ENCODE data around the gene ICA1L. TPM values are rescaled to one million over a fixed set of nuclear protein-coding genes. Genes with fewer than 3 reads are reported as not detected.

ICA1L gene
- total RNA-seq, 4 donors from 2014 or later: 0.72 to 3.0 (median 1.4) TPM

DNA sequence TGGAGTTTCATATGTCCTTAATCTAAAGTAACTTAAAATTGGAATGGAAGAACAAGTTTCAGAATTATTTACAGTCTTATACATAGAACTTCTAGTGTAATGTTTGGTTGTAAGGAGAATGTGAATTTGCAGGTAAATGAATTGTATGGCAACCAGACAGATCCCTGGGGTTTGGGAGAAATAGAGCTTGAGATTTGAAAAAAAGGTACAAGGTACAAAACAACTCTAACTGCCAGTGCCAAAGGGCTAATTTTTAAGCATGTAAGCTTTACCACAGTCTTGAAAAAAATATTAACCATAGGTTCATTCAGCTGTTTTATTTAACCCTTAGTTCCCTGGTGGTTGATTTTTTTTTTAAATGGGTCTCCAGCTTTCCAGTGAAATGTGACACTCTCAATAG, 103.3 kb downstream of the ICA1L start:
- intact Hi-C loops (cut with DNase I; ENCODE audit: low total_unique reads): no loop called here
- no peak for DNase-seq (ENCODE audit: low spot score in 2 of 2)
- H3K4me3 ChIP-seq (ENCODE audit: low read depth, poor library complexity, severe bottlenecking): no peak overlapping the region
- TF ChIP-seq, protein P1, sequence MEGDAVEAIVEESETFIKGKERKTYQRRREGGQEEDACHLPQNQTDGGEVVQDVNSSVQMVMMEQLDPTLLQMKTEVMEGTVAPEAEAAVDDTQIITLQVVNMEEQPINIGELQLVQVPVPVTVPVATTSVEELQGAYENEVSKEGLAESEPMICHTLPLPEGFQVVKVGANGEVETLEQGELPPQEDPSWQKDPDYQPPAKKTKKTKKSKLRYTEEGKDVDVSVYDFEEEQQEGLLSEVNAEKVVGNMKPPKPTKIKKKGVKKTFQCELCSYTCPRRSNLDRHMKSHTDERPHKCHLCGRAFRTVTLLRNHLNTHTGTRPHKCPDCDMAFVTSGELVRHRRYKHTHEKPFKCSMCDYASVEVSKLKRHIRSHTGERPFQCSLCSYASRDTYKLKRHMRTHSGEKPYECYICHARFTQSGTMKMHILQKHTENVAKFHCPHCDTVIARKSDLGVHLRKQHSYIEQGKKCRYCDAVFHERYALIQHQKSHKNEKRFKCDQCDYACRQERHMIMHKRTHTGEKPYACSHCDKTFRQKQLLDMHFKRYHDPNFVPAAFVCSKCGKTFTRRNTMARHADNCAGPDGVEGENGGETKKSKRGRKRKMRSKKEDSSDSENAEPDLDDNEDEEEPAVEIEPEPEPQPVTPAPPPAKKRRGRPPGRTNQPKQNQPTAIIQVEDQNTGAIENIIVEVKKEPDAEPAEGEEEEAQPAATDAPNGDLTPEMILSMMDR (IDR thresholded peaks at IDR 0.05): no peak
- no peak for TF ChIP-seq POLR2A (IDR thresholded peaks at IDR 0.05)

DNA sequence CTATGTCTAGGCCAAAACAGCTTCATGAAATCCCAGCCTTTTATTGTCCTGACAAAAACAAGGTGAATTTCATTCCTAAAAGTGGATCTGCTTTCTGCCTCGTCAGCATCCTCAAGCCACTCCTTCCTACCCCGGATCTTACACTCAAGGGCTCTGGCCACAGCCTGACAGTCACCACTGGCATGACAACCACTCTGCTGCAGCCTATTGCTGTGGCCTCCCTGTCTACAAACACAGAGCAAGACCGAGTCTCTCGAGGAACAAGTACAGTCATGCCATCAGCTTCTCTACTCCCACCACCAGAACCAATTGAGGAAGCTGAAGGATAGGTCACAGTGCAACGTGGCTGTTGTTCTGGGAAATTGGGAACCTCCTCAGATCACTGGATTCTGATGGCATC, 106.1 kb downstream of the ICA1L start:
- no peak overlapping the region for H3K4me3 ChIP-seq (ENCODE audit: low read depth, poor library complexity, severe bottlenecking)
- TF ChIP-seq POLR2A (IDR thresholded peaks at IDR 0.05): no peak
- TF ChIP-seq, protein P1 (IDR thresholded peaks at IDR 0.05): no peak
- DNase-seq (ENCODE audit: low spot score in 2 of 2): no peak
- 69 to 83% methylated on average over 5 of the region's 5 CpGs for WGBS, 2 donors
- intact Hi-C loops (cut with DNase I; ENCODE audit: low total_unique reads): no loop called here

DNA sequence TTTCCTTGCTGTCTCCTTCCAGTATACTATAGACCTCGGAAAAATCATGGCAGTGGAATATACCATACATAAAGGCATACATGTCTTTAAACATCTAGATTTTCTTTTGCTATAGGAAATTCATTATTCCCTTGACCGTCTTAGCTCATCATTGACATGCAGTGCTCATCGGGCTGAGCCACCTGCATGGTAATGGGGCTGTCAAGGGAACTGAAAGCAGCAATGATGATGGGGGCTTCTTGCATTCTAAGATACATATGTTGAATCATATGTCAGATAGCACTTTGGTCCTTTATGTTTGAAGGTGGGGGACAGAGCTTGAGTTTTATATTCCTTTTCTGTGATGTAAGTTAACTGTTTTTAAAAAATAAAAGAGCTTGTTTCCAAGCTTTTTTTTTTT, 106.6 kb downstream of the ICA1L start:
- DNase-seq (ENCODE audit: low spot score in 2 of 2): no peak
- WGBS, 2 donors: 89 to 93% methylated on average over 3 of the region's 3 CpGs

DNA sequence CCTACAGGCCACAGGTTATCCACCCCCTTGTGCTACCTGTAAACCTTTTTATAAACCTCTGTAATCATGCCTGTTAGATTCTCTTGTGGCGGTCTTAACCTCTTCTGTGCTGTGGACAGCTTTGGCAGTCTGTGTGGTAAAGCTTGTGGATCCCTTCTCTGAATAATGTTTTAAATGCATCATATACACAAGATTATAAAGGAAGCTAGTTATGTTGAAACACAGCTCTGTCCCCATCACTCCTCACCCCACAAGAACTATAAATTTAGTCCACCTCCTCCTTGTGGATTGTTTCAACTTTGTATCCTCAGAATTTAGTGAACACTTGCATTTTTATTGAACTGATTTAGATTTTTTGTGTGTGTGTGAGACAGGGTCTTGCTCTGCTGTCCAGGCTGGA, 107.7 kb downstream of the ICA1L start:
- intact Hi-C loops (cut with DNase I; ENCODE audit: low total_unique reads): no loop called here
- DNase-seq (ENCODE audit: low spot score in 2 of 2): no peak
- WGBS, 2 donors: 88 to 96% methylated on average over 1 of the region's 1 CpG
- TF ChIP-seq, protein P1 (IDR thresholded peaks at IDR 0.05): no peak
- no peak for TF ChIP-seq POLR2A (IDR thresholded peaks at IDR 0.05)
- H3K4me3 ChIP-seq (ENCODE audit: low read depth, poor library complexity, severe bottlenecking): no peak overlapping the region

More for the DNA sequence above, 106.6 kb downstream of the ICA1L start:
- no peak overlapping the region for H3K4me3 ChIP-seq (ENCODE audit: low read depth, poor library complexity, severe bottlenecking)
- no peak for TF ChIP-seq POLR2A (IDR thresholded peaks at IDR 0.05)
- TF ChIP-seq, protein P1 (IDR thresholded peaks at IDR 0.05): no peak
- intact Hi-C loops (cut with DNase I; ENCODE audit: low total_unique reads): no loop called here

DNA sequence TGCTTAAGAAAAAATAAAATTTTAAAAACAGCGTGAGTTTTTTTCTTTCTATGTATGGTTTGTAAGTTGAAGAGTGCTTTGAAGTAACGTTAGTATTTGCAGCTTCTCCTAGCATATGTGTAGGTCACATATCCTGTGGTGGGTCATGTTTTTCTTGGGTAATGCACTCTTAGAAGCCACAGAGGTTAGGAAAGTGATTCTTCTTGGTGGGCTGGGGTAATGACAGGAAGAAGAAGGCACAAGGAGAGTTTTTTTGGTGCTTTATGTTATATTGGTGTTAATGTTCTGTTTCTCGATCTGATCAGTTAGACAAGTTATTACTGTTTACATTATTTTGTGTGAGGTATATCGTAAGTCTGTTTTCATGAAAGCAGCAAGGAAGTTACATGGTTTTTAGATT, 109.0 kb downstream of the ICA1L start:
- TF ChIP-seq, protein P1 (IDR thresholded peaks at IDR 0.05): no peak
- no peak for TF ChIP-seq POLR2A (IDR thresholded peaks at IDR 0.05)
- WGBS, 2 donors: 67 to 75% methylated on average over 4 of the region's 4 CpGs
- intact Hi-C loops (cut with DNase I; ENCODE audit: low total_unique reads): no loop called here
- no peak for DNase-seq (ENCODE audit: low spot score in 2 of 2)
- no peak overlapping the region for H3K4me3 ChIP-seq (ENCODE audit: low read depth, poor library complexity, severe bottlenecking)

DNA sequence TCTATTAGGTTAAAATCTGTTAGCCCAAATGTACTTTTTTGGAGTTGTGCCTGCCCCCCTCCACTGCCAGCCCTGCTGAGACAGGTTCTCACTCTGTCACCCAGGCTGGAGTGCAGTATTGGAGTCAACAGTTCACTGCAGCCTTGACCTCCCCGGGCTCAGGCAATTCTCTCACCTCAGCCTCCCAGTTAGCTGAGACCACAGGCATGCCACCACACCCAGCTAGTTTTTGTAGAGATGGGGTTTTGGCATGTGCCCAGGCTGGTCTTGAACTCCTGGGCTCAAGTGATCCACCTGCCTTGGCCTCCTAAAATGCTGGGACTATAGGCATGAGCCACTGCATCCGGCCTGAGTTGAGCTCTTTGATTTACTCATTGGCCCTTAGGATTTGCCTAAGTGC, 110.7 kb downstream of the ICA1L start:
- intact Hi-C loops (cut with DNase I; ENCODE audit: low total_unique reads): no loop called here
- WGBS, 2 donors: 88 to 97% methylated on average over 2 of the region's 2 CpGs
- TF ChIP-seq, protein P1 (IDR thresholded peaks at IDR 0.05): no peak
- no peak for TF ChIP-seq POLR2A (IDR thresholded peaks at IDR 0.05)
- DNase-seq (ENCODE audit: low spot score in 2 of 2): no peak
- H3K4me3 ChIP-seq (ENCODE audit: low read depth, poor library complexity, severe bottlenecking): no peak overlapping the region

All from lower leg skin (tissue), 4 donors.